Measurements from ENCODE around the gene RNF208. TPM values are rescaled to one million over a fixed set of nuclear protein-coding genes. Genes with fewer than 3 reads are reported as not detected.
A peak's percentile ranks its signal among the peaks of the same experiment; 100 is the strongest.

The RNF208 gene
- total and polyA plus RNA-seq, 9 of the 15 experiments (the other 6 are each of a cell fraction or from before 2014, with no cell fraction given): 0.15 to 6.9 (median 0.50) TPM; not detected in 2

DNA sequence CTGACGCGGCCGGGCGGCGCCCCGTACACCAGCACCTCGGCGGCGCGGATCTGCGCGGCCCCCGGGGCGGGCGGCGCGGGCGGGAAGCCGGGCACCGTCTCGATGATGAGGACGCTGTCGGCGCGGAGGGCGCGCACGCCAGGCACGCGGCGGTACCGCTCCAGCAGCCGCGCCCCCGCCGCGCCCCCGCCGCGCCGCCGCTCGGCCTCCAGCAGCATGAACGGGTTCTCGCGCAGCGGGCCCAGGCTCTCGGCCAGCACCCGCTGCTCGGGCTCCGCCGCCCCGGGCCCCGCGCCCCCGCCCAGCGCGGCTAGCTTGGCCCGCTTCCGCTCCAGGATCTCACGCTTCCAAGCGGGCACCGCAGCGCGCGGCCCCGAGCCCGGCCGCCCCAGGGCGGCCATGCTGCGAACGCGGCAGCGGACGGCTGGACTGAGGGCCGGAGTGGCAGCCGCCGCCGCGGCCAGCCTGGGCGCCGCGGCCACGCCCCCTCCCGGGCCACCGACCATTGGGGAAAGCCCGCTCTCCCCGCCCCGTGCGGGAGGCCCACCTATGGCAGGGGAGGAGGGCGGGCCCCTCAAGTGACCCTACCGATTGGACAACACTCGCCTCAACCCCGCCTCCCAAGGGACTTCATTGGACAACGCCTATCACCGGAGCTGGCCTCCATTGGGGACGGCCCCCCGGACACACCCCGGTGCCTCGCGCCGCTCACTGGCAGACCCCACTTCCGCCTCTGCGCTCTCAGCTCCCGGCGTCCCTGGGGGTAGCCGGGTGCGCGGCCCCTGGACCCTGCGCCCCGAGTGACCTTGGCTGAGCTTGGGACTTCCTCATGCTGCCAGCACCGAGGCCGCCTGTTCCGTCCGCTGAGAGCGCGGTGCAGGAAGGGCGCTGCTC, 21.5 kb downstream of the RNF208 start, which contains the start of gene TPRN (continued):
- TF ChIP-seq ERF (CRISPR knock-in tag; IDR thresholded peaks at IDR 0.05): peak; percentile 74; the same call in 1 of the 2 replicates
- peak; percentile 26; the same call in 1 of the 2 replicates for TF ChIP-seq ZFPM2 (CRISPR knock-in tag; IDR thresholded peaks at IDR 0.05)
- TF ChIP-seq PHF20 (IDR thresholded peaks at IDR 0.05; ENCODE audit: partially characterized antibody): peak; percentile 82
- TF ChIP-seq SPI1 (IDR thresholded peaks at IDR 0.05; ENCODE audit: borderline replicate concordance, low read depth, low read length): peak; percentile 85; the same call in 1 of the 2 replicates
- TF ChIP-seq SP1 (CRISPR knock-in tag; IDR thresholded peaks at IDR 0.05): peak; percentile 96
- no peak for TF ChIP-seq MECOM (CRISPR knock-in tag; IDR thresholded peaks at IDR 0.05)
- TF ChIP-seq NEUROD1 (IDR thresholded peaks at IDR 0.05; ENCODE audit: borderline replicate concordance, low read depth, low read length, partially characterized antibody): peak; percentile 94
- no peak for TF ChIP-seq KDM1A (IDR thresholded peaks at IDR 0.05)
- 0 out of 2 replicates have a peak, but pooled peaks have one; percentile 25 for TF ChIP-seq SREBF1 (IDR thresholded peaks at IDR 0.05; ENCODE audit: borderline replicate concordance, low read depth, low read length)
- TF ChIP-seq TBP (optimal IDR thresholded peaks at IDR 0.05; ENCODE audit: low read depth, low read length): peak; percentile 94
- TF ChIP-seq, protein P1, sequence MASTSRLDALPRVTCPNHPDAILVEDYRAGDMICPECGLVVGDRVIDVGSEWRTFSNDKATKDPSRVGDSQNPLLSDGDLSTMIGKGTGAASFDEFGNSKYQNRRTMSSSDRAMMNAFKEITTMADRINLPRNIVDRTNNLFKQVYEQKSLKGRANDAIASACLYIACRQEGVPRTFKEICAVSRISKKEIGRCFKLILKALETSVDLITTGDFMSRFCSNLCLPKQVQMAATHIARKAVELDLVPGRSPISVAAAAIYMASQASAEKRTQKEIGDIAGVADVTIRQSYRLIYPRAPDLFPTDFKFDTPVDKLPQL (IDR thresholded peaks at IDR 0.05; ENCODE audit: extremely low read depth, insufficient read length): no peak
- TF ChIP-seq BCL6 (CRISPR knock-in tag; IDR thresholded peaks at IDR 0.05): no peak
- peak; percentile 96 for TF ChIP-seq TAF1 (IDR thresholded peaks at IDR 0.05; ENCODE audit: control insufficient read depth, extremely low read depth, insufficient read depth, low read length, severe bottlenecking)
- no peak for TF ChIP-seq ATF1 (CRISPR knock-in tag; IDR thresholded peaks at IDR 0.05)
- peak; percentile 63 for TF ChIP-seq ATF1 (tag; IDR thresholded peaks at IDR 0.05)
- peak; percentile 84 for TF ChIP-seq GATAD2B (IDR thresholded peaks at IDR 0.05; ENCODE audit: borderline replicate concordance)
- TF ChIP-seq, protein P2, sequence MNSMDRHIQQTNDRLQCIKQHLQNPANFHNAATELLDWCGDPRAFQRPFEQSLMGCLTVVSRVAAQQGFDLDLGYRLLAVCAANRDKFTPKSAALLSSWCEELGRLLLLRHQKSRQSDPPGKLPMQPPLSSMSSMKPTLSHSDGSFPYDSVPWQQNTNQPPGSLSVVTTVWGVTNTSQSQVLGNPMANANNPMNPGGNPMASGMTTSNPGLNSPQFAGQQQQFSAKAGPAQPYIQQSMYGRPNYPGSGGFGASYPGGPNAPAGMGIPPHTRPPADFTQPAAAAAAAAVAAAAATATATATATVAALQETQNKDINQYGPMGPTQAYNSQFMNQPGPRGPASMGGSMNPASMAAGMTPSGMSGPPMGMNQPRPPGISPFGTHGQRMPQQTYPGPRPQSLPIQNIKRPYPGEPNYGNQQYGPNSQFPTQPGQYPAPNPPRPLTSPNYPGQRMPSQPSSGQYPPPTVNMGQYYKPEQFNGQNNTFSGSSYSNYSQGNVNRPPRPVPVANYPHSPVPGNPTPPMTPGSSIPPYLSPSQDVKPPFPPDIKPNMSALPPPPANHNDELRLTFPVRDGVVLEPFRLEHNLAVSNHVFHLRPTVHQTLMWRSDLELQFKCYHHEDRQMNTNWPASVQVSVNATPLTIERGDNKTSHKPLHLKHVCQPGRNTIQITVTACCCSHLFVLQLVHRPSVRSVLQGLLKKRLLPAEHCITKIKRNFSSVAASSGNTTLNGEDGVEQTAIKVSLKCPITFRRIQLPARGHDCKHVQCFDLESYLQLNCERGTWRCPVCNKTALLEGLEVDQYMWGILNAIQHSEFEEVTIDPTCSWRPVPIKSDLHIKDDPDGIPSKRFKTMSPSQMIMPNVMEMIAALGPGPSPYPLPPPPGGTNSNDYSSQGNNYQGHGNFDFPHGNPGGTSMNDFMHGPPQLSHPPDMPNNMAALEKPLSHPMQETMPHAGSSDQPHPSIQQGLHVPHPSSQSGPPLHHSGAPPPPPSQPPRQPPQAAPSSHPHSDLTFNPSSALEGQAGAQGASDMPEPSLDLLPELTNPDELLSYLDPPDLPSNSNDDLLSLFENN (IDR thresholded peaks at IDR 0.05; ENCODE audit: low read depth in 2 of 2, low read length in 2 of 2): peak in 1 of 2 experiments; percentile 40; a peak in 1 of 4 replicates
- peak; percentile 63; the same call in 1 of the 2 replicates for TF ChIP-seq SAFB (IDR thresholded peaks at IDR 0.05; ENCODE audit: borderline replicate concordance, low read depth, low read length)
- TF ChIP-seq ZNF431 (CRISPR knock-in tag; IDR thresholded peaks at IDR 0.05): no peak
- TF ChIP-seq, protein P3, sequence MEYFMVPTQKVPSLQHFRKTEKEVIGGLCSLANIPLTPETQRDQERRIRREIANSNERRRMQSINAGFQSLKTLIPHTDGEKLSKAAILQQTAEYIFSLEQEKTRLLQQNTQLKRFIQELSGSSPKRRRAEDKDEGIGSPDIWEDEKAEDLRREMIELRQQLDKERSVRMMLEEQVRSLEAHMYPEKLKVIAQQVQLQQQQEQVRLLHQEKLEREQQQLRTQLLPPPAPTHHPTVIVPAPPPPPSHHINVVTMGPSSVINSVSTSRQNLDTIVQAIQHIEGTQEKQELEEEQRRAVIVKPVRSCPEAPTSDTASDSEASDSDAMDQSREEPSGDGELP (CRISPR knock-in tag; IDR thresholded peaks at IDR 0.05; ENCODE audit: borderline replicate concordance): peak; percentile 40; the same call in 1 of the 2 replicates
- TF ChIP-seq ZNF668 (CRISPR knock-in tag; IDR thresholded peaks at IDR 0.05): peak; percentile 26; the same call in 1 of the 2 replicates
- TF ChIP-seq MYNN (IDR thresholded peaks at IDR 0.05): peak; percentile 43; the same call in 1 of the 2 replicates
- no peak for TF ChIP-seq MYNN (CRISPR knock-in tag; IDR thresholded peaks at IDR 0.05)

Data from K562 (cell line).